ENCODE data around the gene PRAC1. TPM values are rescaled to one million over a fixed set of nuclear protein-coding genes. Genes with fewer than 3 reads are reported as not detected.

Gene PRAC1
- polyA plus RNA-seq, 3 donors = not detected

GRCh38 chr17:48748718-48749566, 26.6 kb upstream of the PRAC1 start:
- no peak overlapping the region for H3K27ac ChIP-seq (ENCODE audit: low read depth, low read length)
- 23 to 30% (median 24%) methylated on average over 16 of the region's 16 CpGs for WGBS, 3 donors

GRCh38 chr17:48747445-48748363, 25.4 kb upstream of the PRAC1 start:
- no peak overlapping the region for H3K27ac ChIP-seq (ENCODE audit: low read depth, low read length)
- WGBS, 3 donors = 7 to 10% (median 9%) methylated on average over 50 to 53 of the region's 53 CpGs

GRCh38 chr17:48746916-48747444, 24.7 kb upstream of the PRAC1 start:
- H3K27ac ChIP-seq (ENCODE audit: low read depth, low read length) = no peak overlapping the region
- WGBS, 3 donors = 2 to 8% (median 6%) methylated on average over 20 to 21 of the region's 21 CpGs

GRCh38 chr17:48745381-48746275, 23.3 kb upstream of the PRAC1 start:
- 12 to 26% (median 20%) methylated on average over 12 of the region's 12 CpGs for WGBS, 3 donors

GRCh38 chr17:48740537-48740936, 18.2 kb upstream of the PRAC1 start:
- no peak overlapping the region for H3K27ac ChIP-seq (ENCODE audit: low read depth, low read length)

More at GRCh38 chr17:48745381-48746275, 23.3 kb upstream of the PRAC1 start:
- no peak overlapping the region for H3K27ac ChIP-seq (ENCODE audit: low read depth, low read length)

- no peak overlapping the region for H3K27ac ChIP-seq (ENCODE audit: low read depth, low read length)
- 4 to 5% (median 4%) methylated on average over 37 of the region's 37 CpGs for WGBS, 3 donors
These were observed 16.6 kb upstream of the PRAC1 start for GRCh38 chr17:48738803-48739526.

GRCh38 chr17:48738424-48738802, 16.1 kb upstream of the PRAC1 start:
- no peak overlapping the region for H3K27ac ChIP-seq (ENCODE audit: low read depth, low read length)
- 6 to 11% (median 6%) methylated on average over 11 of the region's 11 CpGs for WGBS, 3 donors

- WGBS, 3 donors = 55 to 62% (median 57%) methylated on average over 4 of the region's 4 CpGs
- no peak overlapping the region for H3K27ac ChIP-seq (ENCODE audit: low read depth, low read length)
These were observed 15.2 kb upstream of the PRAC1 start for GRCh38 chr17:48737330-48738043.

- WGBS, 3 donors = 3 to 9% (median 3%) methylated on average over 7 of the region's 7 CpGs
- no peak overlapping the region for H3K27ac ChIP-seq (ENCODE audit: low read depth, low read length)
These were observed 12.7 kb upstream of the PRAC1 start for GRCh38 chr17:48735062-48735351.

GRCh38 chr17:48734333-48735061, 12.2 kb upstream of the PRAC1 start:
- WGBS, 3 donors = 6 to 11% (median 7%) methylated on average over 14 of the region's 14 CpGs
- H3K27ac ChIP-seq (ENCODE audit: low read depth, low read length) = no peak overlapping the region

- 8 to 13% (median 13%) methylated on average over 22 of the region's 22 CpGs for WGBS, 3 donors
- H3K27ac ChIP-seq (ENCODE audit: low read depth, low read length) = no peak overlapping the region
These were observed 11.5 kb upstream of the PRAC1 start for GRCh38 chr17:48733632-48734328.

- WGBS, 3 donors = 3 to 7% (median 6%) methylated on average over 49 to 50 of the region's 50 CpGs
- H3K27ac ChIP-seq (ENCODE audit: low read depth, low read length) = no peak overlapping the region
These were observed 10.6 kb upstream of the PRAC1 start for GRCh38 chr17:48732688-48733629.

GRCh38 chr17:48731355-48731754, 9.0 kb upstream of the PRAC1 start:
- H3K27ac ChIP-seq (ENCODE audit: low read depth, low read length) = no peak overlapping the region

GRCh38 chr17:48730240-48730550, 7.9 kb upstream of the PRAC1 start:
- H3K27ac ChIP-seq (ENCODE audit: low read depth, low read length) = no peak overlapping the region
- WGBS, 3 donors = 27 to 47% (median 29%) methylated on average over 3 of the region's 3 CpGs

Measured in adipose tissue (tissue), 3 donors.